Myocyte (in vitro differentiated cells): Measurements from ENCODE around the gene SCN3B. TPM values are rescaled to one million over a fixed set of nuclear protein-coding genes. Genes with fewer than 3 reads are reported as not detected.

Source experiments
- DNase-seq: peaks from one replicate; pipeline ENCODE4 v3.0.0-alpha.2; 2012; ENCODE audit warnings: low read depth
- total RNA-seq: library from RNA; depleted of rRNA; stranded (reverse); fragments of >200 nt; gene quantifications from 2 replicates; pipeline ENCODE4 v1.2.3, GENCODE V29; 2014

The SCN3B gene
- total RNA-seq, 1 donor from 2014 or later, result 0.32 TPM

DNA sequence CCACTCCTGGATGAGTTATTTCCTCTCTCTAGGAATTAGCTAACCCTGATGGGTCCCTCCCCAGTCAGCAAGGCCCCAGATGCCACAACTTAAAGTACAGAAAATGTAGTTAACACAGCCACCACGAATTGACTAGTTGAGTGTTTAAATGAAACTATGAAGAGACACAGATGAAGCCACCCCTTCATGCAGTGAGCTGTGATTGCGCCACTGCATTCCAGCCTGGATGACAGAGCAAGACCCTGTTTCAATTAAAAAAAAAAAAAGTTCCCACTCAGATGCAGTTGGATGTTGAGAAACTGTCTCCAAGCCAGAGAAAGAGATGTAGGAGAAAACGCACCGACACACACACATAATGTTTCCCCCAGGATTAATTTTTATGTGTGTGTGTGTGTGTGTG lies 53.3 kb downstream of the SCN3B start:
- no peak for DNase-seq

DNA sequence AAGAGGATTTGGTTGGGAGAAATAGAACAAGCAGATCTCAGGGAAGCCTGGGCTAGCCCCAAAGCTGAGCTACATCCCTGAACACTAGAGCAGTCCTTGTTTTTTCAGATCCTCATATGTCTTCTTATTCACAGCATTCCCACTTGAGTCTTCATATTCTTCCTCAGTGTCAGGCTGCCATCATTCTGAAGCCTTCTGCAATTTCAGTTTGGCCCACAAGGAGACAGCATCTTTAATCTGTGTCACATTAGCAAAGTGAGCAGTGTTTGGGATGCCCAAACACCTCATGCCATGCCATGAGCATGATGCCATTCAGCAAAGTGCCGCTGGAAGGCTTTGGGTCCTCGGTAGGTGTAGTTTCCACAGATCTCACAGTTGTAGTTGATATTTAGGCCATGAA lies 56.6 kb downstream of the SCN3B start:
- DNase-seq, result no peak

DNA sequence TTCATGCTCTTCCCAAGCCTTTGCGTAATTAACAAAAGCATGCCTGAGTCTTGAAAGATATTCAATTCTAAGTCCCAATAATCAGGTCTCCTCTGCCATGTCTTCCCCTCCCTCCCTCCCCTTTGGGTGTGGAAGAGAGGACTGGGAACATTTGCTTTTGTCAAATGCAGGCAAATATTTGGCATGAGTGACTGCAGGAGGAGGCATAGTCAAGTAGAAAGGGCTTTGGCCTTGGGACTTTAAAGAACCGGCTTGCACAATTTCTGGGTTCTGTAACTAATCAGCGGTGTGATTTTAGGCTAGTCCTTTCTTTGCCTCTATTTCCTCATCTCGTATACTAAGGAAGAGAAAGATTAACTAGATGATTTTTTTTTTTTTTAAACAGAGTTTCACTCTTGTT lies 59.5 kb downstream of the SCN3B start:
- DNase-seq, result no peak

DNA sequence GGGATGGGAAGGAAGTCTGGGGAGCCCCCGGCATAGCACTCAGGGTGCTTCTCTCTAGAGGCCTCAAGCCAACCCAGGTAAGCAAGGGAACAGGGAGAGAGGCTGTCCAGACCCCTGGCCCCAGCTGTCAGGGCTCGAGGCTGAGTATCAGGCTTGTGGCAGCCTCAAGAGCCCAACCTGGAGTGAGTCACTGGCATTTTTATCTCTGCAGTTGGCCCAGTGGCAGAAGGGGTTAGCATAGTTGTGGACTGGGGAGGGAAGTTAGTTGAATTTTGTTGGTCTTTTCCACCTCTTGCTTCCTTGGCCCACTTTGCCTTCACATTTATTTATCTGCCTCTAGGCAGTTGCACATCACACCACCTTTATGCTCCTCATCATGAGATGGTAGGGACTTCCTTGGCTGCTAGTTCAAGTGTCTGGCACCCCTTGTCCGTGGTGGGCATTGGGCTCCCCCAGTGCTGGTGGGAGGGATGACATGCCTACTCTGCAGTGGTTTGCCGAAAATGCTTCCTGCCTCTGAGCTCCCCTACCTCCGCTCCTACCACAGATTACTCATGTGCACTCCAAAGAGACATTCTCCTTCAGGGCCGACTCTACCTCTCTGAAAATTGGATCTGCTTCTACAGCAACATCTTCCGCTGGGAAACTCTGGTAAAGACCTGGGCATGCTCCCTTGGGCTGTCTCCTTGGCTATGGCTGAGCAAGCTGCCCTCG lies 60.1 kb downstream of the SCN3B start:
- DNase-seq, result peak; percentile 93

DNA sequence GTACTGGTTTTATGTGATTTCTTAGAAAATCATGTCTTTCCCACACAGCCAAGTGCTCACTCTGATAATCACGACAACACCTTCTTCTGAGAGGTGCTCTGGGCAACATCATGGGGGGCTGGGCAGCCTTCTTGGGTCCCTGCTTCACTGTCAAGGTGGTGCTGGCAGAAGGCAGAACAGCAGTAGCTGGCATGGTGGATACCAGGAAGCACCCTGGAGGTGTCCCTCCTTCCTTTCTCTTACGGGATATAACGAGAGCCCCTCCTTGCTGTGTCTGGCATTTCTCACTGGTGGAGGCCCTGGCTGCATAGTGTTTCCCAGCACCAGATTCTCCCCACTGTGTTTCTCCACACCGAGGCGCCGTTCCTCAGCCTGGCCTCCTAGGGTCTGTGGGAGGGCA lies 60.9 kb downstream of the SCN3B start:
- no peak for DNase-seq

DNA sequence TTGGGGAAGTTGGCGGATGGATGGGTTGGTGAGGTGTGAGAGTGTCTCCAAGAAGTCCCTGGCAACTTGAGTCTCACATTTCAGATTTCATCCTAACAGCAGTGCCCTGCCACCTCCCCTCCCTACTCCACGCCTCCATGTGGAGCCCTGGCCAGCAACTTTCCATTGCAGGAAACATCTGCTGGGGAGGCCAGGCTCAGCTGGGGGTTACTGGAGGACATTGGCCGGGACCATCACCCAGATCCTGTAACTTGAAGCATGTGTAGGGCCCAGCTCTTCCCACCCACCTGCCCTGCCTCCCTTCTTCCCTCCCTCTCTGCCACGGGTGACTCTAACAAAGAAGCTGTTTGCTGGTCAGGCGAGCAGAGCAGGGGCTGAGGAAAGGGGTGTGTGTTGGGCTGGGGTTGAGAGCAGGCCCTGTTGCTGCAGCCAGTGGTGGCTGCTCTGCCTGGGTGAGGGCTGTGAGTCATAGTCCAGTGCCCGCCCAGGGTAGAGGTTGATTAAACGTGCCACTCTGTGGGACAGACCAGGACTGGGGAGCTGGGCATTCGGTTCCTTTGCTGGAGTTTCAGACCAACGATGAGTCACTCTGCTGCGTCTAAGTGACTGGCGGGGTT lies 64.0 kb downstream of the SCN3B start:
- DNase-seq, result peak; percentile 97

DNA sequence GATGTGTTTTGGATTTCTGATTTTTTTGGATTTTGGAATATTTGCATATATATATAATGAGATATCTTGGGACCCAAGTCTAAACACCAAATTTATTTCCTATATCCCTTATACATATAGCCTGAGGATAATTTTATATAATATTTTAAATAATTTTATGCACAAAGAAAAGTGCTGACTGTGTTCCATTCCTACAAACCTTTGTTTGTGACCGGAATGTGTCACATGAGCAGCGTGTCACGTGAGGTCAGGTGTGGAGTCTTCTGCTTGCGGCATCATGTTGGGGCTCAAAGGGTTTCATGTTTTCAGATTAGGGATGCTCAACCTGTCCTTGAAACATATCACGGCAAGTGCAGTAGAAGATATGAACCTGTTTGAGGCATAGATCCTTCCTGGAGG lies 65.6 kb downstream of the SCN3B start:
- DNase-seq, result no peak

DNA sequence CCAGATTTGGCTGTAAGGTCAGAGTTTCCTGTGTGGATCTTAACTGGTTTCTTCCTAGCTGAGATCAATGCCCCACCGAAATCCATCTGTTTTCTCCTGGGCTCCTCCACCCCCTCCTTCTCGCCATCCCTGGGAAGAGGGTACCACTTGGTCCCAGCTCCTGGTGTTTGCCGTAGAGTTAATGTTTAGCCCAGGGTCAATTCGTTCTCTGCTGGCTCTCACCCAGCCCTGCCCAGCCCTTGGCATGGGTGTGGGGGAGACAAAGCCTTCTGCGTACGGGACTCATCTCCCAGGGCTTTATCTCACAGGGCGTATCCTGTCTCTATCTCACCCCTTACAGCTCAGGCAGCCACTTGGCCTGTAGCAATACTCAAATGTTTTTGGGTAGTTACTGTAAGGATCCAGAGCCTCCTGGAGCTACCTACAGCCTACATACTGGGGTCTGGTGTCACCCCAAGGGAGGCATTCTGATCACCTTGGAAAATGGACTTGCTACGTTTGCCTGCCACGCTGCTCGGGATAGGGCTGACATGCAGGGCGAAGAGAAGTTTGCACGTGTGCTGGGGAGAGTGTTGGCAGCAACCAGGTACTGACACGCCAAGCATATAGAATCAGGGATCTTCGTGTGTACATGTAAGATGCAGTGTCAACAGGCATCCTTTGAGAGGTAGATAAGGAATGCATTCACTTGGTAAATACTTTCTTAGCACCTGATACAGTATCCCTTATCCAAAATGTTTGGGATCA lies 66.1 kb downstream of the SCN3B start:
- DNase-seq, result no peak

DNA sequence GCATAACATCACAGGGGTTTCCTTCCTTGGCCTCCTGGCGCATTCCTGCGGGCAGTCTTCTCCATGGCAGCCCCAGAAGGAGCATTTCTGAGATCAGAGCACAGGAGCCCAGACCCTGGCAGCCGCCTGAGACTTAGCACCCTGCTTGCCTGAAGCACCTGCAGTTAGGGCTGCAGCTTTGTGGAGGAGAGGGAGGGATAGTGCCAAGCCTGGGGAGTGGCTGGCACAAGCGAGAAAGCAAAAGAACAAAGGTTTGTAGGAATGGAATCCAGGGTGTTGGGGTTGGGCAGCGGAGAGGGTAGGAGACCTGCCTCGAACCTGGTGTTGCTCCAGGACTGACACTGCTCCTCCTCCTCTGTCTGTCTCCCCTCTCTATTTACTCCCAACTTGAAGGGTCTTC lies 66.9 kb downstream of the SCN3B start:
- no peak for DNase-seq

DNA sequence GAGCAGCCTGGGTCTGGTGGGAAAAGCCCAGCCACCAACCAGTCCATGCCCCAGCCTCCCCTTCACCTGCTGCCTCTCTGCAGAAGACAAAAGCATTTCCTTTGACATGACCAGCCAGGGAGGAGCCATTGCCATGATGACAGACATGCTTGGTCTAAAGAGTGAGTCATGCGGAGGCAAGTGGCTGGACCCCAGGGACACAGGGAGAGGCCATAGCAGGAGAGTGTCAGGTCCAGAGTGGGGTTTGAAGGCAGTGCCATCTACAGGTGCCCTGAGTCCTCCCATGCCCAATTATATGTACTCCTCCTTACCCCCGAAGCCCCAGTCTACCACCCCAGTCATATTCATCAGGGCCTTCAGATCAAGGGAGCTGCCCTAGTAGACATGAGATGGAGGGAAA lies 67.4 kb downstream of the SCN3B start:
- DNase-seq, result peak; percentile 92

DNA sequence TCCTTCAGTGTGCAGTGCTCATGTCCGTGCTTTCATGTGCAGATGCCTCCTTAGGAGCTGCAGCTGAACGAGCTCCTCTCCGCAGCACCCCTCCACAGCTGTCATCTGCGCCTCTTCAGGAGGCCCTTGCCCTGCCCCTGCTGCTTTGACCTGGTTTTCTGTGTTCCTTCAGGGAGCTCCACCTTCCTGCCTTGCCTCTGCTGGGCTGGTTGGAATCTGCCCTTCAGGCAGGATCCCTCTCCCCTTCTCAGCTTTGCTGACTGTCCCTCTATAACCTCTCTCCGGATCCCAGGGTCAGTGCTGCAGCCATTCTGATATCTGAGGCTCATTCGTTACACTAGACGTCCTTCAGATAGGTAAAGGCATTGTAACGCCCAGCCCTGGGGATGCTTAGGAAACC lies 67.9 kb downstream of the SCN3B start:
- no peak for DNase-seq

DNA sequence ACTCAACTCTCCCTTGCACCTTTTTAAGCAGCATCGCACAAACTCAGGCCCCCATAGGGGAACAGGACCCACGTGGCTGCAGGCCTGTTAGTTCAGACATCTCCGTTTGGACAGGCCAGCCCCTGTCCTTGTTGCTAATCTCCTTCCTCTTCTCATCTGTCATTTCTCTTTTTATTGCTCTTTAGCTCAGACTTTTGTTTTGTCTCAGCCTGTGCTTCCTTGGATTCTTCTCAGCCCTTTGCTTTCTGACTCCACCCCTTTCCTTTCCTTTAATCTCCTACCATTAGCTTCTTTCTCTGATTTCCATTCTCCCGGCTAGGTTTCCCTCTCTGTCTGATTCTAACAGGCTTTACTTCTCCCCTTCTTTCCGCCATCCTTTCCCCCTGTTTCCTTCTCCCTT lies 68.7 kb downstream of the SCN3B start:
- no peak for DNase-seq

DNA sequence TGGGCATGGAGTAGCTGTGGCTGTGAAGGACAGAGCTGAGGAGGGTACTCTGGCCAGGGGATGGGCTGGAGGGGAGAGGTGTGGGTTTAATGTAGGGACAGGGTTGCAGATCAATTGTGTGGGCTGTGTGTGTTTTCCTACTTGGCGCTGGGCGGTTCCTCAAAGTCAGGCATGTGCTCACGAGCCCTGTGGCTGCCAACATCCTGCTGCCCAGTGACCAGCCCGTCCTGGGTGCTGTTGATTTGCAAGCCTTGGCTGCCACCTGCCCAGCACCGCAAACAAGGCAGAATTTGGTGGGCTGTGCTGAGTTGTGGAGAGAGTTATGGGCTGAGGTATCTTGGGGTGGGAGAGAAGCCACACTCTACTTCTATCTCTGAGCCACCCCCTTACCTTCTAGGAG lies 69.2 kb downstream of the SCN3B start:
- DNase-seq, result peak; percentile 54

DNA sequence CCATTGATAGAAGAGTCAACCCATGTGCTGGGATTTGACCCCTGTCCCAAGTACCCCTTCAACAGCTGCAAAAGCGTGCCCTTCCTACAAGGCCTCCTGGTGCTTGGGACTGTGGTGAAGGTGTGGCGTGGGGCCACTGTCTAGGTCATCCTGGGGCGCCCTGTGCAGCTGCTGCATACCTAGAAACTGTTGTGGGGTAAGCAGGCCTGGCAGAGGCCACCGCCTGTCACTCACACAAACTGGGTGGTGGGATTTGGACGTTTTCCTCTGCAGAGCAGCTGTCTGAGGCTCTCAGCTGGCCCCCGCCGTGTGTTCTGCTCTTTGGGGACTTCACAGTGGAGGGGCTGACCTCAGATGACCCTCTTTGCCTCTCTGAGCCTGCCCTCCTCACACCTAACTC lies 69.7 kb downstream of the SCN3B start:
- DNase-seq, result peak; percentile 76

DNA sequence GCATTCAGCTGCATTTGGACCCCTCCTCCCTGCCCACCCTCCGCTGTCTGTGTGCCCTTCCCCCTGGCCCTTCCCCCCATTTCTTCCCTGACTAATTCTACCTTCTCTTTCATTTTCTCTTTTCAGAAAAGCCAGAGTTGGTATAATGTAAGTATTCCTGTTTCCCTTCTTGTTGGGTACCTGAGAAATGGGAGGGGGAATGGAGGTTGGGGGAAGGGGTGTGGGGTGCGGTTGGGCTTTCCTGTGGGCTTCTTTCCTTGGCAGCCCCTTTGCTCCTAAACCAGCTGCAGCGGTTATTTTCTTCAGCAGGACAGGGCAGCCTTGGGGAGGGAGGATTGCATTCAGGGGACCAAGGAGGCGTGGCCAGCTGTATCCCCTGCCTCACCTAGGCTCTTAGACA lies 70.2 kb downstream of the SCN3B start:
- no peak for DNase-seq

DNA sequence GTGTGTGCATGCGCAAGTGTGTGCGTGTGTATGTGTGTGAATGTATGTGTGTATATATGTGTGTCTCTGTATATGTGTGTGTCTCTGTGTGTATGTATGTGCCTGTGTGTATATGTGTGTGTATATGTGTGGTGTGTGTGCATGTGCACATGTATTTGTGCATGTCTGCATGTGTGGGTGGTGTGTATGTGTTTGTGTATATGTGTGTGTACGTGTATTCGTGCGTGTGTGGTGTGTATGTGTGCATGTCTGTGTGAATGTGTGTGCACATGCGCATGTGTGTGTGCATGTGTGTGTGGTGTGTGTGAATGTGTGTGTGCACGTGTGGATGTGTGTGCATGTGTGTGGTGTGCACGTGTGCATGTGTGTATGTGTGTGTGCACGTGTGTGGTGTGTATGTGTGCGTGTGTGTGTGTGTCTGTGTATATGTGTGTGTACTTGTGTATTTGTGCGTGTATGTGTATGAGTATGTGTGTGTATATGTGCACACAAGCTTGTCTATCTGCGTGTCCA lies 71.4 kb downstream of the SCN3B start:
- no peak for DNase-seq

DNA sequence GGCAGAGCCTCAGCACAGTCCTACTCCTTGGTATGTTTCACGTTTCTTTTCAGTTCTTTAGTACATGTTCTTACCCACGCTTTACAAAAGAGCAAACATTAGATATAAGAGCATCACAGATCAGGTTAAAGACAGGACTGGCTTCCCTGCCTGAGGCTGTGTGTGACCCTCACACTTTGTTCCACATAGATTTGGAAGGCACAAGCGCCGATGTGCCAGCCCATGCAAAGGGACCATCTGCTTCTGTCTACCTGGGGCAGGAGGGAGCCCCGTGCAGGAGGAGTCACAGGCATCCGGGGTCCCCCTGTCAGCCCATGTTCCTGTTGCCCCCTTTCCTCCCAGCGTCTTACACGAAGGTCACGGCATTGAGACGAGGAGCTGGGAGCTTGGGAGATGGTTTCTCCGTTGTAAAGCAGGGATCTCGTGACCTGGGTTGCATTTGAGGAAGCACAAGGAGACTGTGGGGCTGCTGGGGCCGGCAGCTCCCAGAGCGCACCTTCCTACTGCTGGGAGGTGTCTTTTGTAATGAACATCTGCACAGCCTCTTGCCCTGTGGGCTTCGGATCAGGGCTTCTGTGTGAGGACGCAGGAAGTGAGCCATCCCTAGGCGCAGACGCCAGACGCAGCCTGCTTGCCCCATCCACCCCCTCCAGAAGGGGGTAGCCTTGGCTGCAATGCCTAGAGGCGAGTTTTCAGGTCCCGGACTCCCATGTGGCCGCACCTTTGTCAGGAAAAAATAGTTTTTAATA lies 72.6 kb downstream of the SCN3B start:
- no peak for DNase-seq

DNA sequence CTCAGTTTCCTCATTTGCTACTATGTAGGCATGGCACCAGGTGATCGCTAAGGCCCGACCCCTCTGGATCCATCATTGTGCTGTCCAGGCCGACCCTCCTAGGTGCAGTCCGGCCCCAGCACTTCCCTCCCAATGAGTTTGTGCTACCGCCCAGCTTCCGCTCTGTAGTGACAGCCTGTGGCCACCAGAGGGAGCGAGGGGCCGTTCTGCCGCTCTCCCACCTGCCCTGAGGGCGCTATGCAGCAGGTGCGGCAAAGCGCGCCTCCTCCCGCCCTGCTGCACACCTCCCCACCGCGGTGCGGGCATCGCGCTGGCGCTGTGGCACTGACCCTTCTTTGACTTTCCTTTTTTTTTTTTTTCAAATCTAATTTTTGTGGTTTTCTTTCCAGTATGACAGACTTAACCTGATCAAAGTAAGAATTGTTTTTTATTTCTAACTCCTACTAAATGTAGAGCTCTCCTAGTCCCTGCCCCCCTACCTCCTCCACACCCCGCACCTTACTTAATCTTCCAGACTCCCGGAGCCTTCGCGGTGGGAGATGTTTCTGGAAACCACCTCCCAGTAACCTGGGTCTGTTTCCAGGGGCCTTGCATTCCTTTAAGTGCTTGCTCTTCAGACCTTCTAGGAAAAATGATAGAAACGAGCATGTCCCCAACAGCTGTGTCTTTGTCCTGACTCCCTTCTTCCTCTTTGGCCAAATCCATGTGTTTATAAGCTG lies 73.7 kb downstream of the SCN3B start:
- peak; percentile 51 for DNase-seq

DNA sequence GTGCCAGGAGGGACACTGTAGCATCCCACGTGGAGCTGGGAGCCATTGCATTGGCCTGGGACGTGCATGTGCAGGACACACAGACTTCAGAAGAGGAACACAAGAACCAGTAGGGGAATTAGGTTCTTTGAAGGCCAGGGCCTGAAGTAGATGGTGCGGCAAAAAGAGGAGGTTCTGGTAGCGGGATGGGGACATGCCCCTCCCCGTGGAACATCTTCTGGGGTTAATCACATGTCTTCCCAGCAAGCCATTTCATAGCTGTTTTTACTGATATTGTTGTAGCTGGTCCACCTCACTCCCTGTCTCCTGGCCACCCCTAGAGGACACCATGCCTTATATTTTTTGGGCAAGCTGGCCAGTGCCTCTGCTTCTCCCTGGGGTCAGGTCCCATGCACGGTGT lies 74.3 kb downstream of the SCN3B start:
- DNase-seq, result no peak

DNA sequence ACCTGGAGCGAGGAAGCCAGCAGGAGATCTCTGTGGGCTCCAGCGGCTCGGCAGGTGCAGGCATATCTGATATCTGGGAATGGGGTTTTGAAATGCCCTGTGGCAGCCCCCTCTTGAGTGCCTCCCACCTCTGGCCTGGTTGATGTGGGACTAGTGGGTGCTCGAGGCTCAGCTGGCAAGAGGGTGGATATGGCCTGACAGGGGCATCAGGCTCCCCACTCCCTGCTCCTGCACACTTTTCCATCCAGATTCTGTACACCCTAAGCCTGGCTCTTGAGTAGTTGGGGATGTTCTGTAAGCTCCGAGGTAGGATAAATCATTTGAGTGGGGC lies 75.0 kb downstream of the SCN3B start:
- DNase-seq, result no peak
